Medulla oblongata (tissue), 1 donor: ENCODE measurements around the gene HK1.

Experiments used
- DNase-seq: peaks from one replicate; pipeline ENCODE4 v3.0.0-alpha.2; 2015; ENCODE audit errors: extremely low spot score

HK1 gene

DNA sequence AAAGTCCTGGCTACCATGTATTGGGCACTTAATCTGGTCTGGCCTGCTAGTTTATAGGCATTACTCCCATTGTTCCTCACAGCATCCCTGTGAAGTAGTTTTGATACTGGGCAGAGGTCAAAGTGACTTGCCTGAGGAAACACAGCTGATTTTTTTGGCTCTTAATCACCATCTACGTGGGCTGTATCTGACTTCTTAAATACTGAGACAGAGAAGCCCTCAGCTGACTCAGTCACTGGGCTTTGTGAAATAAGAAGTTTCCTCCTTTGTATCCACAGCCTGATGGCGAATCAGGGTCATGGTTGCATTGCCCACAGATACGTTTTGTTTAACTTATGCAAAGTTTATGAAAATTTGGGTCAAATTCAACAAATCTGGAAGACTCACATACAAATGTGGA is 125.2 kb downstream of the HK1 start:
- DNase-seq, result no peak

DNA sequence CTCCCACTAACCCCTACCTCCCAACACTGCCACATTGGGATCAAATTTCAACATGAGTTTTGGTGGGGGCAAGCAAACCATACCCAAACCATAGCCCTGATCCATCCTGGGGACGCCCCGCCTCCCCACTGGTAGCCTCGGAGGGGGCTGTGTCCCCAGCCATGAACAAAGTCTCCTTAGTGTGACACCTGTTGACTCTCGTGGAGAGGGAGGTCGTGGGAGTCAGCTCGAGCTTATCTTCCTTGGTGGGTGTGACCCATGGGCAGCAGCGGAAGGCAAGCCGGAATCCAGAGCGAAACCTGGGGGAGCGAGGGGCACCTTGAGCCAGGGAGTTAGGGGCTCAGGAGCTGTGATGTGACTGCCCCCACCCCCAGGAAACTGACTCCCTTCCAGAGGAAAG is 126.5 kb downstream of the HK1 start:
- no peak for DNase-seq

DNA sequence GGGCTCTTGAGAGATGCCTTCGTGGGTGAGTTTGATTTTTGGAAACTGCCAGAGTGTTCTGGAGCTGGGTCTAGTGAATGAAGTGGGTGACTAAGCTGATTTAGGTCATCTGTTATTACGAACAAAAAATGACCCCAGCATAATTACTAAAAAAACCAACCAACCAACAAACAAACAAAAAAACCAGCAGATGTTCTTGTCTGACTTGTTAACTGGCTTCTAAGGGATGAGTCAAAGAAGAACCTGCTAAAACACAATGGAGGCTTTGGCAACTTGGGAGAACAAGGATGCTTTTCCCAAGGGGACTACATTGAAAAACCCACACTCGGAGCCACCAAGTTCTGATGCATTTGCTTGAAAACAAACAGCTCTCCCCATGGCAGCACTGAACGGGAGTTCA is 126.9 kb downstream of the HK1 start:
- no peak for DNase-seq

GRCh38 chr10:69406302-69406811 is 128.1 kb downstream of the HK1 start:
- no peak for DNase-seq

- DNase-seq, result no peak
Observed at GRCh38 chr10:69406816-69407580, 128.7 kb downstream of the HK1 start.

- DNase-seq, result peak; percentile 47
Observed at GRCh38 chr10:69407621-69408301, 129.5 kb downstream of the HK1 start.

GRCh38 chr10:69408318-69409175 is 130.3 kb downstream of the HK1 start:
- DNase-seq, result peak; percentile 92

DNA sequence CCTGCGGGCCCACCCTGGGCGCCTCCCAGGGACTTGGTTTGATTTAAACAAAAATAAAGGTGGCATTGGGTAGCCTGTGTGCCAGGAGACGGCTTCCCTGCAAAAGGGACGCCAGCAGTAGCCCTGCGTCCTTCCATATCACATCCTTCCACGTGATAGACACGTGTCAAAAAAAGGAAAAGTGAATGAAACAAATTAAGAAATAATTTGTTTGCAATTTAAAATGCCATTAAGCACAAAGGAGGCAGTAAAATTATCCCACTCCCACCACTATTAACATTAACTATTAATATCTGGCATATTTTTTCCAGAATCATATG is 130.8 kb downstream of the HK1 start:
- DNase-seq, result no peak

DNA sequence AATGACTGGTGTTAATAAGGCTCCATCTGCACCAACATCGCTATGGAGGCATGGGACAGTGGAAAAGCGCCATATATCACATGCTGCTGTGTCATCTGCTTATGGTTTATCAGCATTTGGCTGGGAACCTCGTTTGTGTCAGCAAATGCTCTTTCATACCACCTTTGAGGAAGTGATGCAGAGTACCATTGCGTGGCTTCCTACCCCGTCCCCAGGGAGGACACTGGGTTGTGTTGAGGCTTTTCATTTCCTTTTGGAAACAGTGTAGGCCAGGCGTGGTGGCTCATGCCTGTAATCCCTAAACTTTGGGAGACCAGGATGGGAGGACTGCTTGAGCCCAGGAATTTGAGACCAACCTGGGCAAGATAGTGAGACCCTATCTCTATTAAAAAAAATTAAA is 131.7 kb downstream of the HK1 start:
- DNase-seq, result peak; percentile 57

- DNase-seq, result no peak
Observed at GRCh38 chr10:69410487-69410886, 132.2 kb downstream of the HK1 start.

- DNase-seq, result no peak
Observed at GRCh38 chr10:69411476-69411875, 133.2 kb downstream of the HK1 start.

DNA sequence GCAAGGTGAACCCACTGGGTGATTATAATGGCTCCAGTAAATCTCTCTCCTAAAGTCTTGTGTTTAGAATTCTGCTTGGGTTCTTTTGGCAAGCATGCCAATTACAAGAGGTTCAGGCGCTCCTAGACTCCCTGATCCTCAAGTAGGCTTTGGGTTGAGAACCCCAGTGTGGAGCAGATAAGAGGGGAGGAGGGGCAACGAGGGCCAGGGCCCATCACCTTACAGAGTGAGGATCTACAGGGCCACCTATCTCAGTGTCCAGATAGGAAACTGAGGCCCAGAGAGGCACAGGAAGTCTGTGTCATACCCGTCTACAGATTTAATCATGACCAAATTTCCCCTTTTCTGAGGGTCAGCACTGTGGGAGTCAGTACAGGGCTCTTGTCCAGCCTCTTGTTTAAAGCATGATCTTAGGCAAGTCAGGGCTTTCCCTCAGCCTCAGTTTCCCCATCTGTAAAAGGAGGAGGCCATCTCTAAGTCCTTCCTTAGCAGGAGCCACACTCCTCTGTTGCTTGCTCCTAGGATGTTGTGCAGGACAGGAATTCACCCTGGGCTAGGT is 134.0 kb downstream of the HK1 start:
- no peak for DNase-seq

DNA sequence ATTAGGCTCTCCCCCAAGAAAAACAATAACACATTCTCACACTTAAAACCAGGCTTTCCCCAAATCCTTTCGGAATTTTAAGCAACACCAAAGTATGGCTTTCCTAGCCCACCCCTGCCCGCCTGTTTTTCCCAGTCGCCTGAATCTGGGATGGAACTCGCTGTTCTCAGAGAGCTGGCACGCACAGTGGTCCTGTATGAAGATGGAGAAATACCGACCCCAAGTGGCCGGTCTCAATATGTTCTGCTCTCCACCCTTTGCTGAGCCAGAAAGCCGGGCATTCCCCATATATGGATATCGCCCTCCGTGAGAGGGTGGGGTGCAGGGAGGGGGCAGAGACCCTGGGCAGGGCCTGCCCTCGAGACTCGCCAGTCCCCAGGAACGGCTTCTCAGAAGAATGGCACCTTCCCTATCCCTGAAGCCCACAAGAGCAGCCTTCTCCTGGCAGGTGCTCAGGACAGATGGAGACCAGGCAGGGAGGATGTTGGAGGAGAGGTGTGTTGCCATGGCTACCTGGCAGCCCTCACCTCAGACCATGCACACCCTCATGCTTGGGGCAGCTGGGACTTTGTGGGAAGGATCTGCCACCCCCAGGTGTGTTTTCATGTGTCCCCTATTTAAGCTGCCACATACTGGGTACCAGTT is 135.0 kb downstream of the HK1 start:
- peak; percentile 70 for DNase-seq

DNA sequence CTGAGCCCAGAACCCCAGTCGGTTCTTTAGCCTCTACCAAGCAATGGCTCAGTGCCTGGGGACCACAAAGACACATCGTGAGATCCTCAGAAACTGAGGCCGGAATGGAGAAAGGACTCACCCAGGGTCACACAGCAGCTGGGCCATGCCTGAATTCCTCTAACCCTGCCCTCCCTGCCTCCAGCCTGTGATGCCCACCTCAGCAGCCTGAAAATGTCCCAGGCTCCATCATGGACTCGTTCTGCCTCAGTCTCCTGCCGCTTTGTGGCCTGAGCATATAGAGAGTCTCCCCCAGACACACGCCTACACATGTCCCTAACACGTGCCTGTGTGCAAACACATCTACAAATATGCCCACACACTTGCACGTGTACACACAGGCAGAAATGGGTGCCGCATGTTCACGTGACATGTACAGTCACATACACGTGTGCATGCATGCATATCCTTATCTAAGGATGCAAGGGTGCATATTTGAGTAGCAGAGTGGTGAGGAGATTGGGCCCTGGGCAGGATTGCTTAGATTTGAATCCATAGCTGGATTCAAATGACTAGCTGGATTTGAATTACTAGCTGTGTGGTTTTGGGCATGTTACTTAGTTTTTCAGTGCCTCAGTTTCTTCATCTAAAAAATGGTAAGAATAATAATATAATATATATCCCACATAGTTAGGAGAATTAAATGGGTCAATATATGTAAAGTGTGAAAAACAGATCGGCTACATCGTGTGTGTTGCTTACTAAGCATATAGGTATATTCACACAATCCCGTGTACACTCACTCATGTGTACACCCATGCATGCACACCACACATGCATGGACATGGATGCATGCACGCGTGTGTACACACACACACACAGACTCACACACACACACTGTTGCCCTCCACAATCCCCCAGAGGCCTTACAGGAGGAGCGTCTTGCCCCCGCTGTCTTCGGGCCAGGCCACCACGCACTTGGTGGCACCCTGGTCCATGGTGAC is 136.0 kb downstream of the HK1 start:
- DNase-seq, result no peak

DNA sequence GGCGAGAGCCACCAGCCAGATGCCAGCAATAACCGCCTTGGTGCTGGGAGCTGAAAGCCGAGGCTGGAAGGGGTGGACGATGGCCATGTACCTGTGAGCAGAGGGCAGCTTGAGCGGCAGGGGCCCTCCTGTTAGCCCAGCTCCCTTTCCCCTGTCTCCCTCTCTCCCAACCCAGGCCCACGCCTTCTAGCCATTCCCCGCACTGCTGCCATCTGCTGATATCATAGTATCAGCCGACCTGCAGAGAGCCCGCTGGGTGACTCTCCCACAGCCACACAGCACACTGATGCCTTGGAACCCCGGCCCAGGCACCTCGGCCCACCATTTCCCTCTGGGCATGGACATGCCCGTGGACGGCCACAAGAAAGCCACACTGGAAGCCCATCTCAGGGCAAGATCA is 136.8 kb downstream of the HK1 start:
- no peak for DNase-seq

GRCh38 chr10:69415951-69416350 is 137.7 kb downstream of the HK1 start:
- DNase-seq, result no peak

DNA sequence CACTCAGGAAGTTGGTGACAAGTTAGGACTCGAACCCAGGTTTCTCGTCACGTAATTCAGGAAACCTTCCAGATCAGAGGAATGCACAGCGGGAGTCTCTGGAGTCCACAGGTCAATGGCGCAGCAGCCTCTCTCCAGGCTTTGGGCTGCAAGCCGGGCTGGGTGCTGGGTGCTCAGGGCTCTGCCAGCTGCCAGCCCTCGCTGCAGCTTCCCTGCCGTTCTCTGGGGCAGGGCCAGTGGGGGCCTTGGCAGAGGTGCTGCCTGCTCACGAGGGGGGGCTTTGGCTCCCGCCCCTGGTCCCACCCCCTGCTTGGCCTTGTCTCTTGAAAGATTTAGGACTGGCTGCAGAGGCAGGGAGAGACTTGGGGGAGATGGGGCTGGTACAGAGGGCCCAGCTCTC is 138.4 kb downstream of the HK1 start, which contains the start of gene TACR2:
TACR2 (minus strand) TSS at position 224 of the 400 bp plus-strand sequence. CDS start 595 bp downstream, outside the sequence.
- no peak for DNase-seq

DNA sequence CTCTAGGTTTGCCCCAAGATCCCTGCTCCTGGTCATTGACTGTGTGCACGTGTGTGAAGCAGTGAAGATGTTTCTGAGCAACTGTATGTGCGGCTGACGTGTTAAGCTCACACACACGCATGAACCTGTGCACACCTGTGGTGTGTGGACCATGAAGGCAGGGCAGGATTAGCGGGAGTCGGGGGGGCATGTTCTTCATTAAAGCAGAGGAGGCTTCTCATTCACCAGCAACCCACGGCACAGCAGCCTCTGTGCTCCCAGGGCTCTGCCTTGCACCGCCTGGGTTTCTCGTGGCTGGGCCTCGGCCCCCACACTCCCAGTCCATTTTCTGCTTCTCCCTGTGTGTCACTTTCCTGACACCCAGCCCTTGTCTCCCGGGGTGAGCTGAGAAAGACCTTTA is 139.2 kb downstream of the HK1 start:
- DNase-seq, result no peak

GRCh38 chr10:69418052-69418752 is 139.9 kb downstream of the HK1 start:
- no peak for DNase-seq
